Upper lobe of right lung (tissue), 1 donor: Measurements from ENCODE around the gene KLHL8. TPM values are rescaled to one million over a fixed set of nuclear protein-coding genes. Genes with fewer than 3 reads are reported as not detected.

Experiments
- ATAC-seq: fragments of 200-7000 bp; cut with Tn5 transposase; one replicate; pipeline ENCODE4 v1.9.1; 2020; ENCODE audit warnings: mild to moderate bottlenecking, moderate library complexity
- DNase-seq: peaks from one replicate; pipeline ENCODE4 v3.0.0-alpha.2; 2020
- H3K27ac ChIP-seq: fragments of 200-600 bp; one replicate; pipeline ENCODE4 v1.8.0; 2022
- H3K27me3 ChIP-seq: fragments of 200-600 bp; one replicate; pipeline ENCODE4 v1.8.0; 2022; ENCODE audit warnings: mild to moderate bottlenecking
- H3K36me3 ChIP-seq: fragments of 200-600 bp; one replicate; pipeline ENCODE4 v1.8.0; 2022
- H3K4me1 ChIP-seq: fragments of 200-600 bp; one replicate; pipeline ENCODE4 v1.8.0; 2022
- H3K4me3 ChIP-seq: fragments of 200-600 bp; one replicate; pipeline ENCODE4 v1.8.0; 2022; ENCODE audit warnings: mild to moderate bottlenecking
- H3K9me3 ChIP-seq: fragments of 200-600 bp; one replicate; pipeline ENCODE4 v1.8.0; 2022
- intact Hi-C: fragments of 100-400 bp; cut with DNase I; formaldehyde crosslinking; loops from one replicate; pipeline ENCODE4 v1.11.0; 2022
- total RNA-seq: library from RNA; stranded (reverse); fragmentation: NEBNext Ultra II Directional; extraction: Animal tissue kit (Norgen Biotek cat#: 25700); gene quantifications from one replicate; pipeline ENCODE4 v1.2.1, GENCODE V29; 2021
- TF ChIP-seq, protein P1 (sequence below): fragments of 200-600 bp; IDR thresholded peaks from one replicate; pipeline ENCODE4 v1.8.0; 2022; ENCODE audit warnings: antibody characterized with exemption
- donor health status: DM: no; HTN: yes; CAD: no; lungs with severe emphysema.

KLHL8 gene
- total RNA-seq, 1 donor from 2014 or later, result 18.4 TPM

DNA sequence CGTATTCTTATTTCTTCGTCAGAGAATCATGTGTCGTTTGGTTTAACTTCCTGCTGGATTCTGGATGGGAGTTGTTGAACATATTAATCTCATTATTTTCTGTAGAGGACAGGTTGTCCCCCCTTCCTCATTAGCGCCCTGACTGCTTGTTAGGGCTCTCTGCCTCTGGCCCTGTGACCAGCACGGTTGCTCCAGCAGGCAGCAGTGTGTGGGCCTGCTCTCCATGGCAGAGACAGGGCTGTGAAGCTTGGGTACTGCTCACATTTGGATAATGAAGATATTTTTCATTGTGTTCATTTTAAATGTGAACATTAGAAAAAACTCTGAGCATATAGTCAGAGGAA, 102.7 kb downstream of the KLHL8 start:
- H3K27ac ChIP-seq, result no peak overlapping the region
- ATAC-seq, result no peak
- DNase-seq, result no peak

DNA sequence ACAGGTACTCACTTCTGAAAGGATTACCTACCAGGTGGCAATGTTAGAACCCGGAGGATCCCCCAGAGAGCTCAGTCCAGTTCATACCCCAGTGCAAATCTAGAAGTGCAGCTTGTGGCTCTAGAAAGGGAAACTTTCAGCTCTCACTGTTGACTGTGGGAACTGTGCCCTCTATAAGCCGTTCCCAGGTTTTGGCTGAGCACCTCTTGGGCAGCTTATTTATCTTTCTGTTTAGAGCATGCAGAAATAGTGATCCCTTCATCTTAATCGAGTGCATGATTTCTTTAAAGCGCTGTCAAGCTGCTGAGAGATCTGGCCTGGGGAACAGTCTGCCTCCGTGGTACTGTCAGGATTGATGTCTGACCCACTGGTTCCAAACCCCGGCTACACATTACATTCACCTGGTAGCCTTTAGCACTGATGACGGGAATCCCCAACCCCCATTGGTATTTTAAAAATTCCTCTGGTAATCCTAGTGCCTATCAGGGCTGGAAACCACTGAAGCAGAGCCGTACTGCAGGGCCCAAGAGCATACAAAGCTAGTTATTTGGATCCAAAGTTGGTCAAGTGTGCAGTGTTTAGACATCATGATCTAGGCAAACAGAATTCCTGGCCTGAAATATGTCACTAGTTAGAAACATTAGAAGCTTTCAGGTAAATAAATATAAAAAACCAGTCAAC, 103.2 kb downstream of the KLHL8 start:
- DNase-seq (no peak), ATAC-seq (peak; percentile 52)
- intact Hi-C loops, result no loop called here
- TF ChIP-seq, protein P1, sequence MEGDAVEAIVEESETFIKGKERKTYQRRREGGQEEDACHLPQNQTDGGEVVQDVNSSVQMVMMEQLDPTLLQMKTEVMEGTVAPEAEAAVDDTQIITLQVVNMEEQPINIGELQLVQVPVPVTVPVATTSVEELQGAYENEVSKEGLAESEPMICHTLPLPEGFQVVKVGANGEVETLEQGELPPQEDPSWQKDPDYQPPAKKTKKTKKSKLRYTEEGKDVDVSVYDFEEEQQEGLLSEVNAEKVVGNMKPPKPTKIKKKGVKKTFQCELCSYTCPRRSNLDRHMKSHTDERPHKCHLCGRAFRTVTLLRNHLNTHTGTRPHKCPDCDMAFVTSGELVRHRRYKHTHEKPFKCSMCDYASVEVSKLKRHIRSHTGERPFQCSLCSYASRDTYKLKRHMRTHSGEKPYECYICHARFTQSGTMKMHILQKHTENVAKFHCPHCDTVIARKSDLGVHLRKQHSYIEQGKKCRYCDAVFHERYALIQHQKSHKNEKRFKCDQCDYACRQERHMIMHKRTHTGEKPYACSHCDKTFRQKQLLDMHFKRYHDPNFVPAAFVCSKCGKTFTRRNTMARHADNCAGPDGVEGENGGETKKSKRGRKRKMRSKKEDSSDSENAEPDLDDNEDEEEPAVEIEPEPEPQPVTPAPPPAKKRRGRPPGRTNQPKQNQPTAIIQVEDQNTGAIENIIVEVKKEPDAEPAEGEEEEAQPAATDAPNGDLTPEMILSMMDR, result no peak
- Histone ChIP-seq H3K36me3 (peaks cover 70% of the 10 kb centered on the region), H3K4me1 (peaks cover 25% of the 10 kb centered on the region), H3K4me3 (no peak overlapping the region), H3K27ac (no peak overlapping the region), H3K9me3 (no peaks in the 10 kb centered on the region), H3K27me3 (no peaks in the 10 kb centered on the region)

More for the DNA sequence above, 102.7 kb downstream of the KLHL8 start:
- intact Hi-C loops, result no loop called here
- Histone ChIP-seq H3K4me3 (no peak overlapping the region), H3K36me3 (peaks cover 65% of the 10 kb centered on the region), H3K4me1 (peaks cover 25% of the 10 kb centered on the region), H3K27me3 (no peaks in the 10 kb centered on the region), H3K9me3 (no peaks in the 10 kb centered on the region)
- TF ChIP-seq, protein P1, result no peak

DNA sequence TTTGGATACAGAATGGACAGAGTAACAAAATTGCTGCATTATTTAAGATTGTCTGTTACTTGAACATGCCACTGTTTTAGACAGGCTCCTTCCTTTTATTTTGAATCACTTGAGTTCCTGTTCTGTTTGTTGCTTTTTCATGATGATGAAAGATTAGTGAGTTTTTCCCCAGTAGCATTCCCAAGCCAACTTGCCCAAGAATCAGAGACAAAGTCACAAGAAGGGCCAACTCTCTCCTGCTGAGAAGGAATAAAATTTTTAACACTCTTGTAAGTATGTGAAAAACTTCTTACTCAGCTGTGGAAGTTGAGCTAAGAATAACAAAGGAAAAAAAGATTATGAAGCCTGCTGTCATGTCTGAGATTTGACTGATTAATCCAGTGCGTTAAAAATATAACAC, 104.2 kb downstream of the KLHL8 start:
- intact Hi-C loops, result no loop called here
- no peak for DNase-seq
- H3K27ac ChIP-seq, result no peak overlapping the region
- TF ChIP-seq, protein P1, result no peak
- no peak overlapping the region for H3K4me3 ChIP-seq
- peaks cover 79% of the 10 kb centered on the region for H3K36me3 ChIP-seq
- no peaks in the 10 kb centered on the region for H3K27me3 ChIP-seq
- H3K9me3 ChIP-seq, result no peaks in the 10 kb centered on the region
- ATAC-seq, result no peak
- H3K4me1 ChIP-seq, result peaks cover 16% of the 10 kb centered on the region

DNA sequence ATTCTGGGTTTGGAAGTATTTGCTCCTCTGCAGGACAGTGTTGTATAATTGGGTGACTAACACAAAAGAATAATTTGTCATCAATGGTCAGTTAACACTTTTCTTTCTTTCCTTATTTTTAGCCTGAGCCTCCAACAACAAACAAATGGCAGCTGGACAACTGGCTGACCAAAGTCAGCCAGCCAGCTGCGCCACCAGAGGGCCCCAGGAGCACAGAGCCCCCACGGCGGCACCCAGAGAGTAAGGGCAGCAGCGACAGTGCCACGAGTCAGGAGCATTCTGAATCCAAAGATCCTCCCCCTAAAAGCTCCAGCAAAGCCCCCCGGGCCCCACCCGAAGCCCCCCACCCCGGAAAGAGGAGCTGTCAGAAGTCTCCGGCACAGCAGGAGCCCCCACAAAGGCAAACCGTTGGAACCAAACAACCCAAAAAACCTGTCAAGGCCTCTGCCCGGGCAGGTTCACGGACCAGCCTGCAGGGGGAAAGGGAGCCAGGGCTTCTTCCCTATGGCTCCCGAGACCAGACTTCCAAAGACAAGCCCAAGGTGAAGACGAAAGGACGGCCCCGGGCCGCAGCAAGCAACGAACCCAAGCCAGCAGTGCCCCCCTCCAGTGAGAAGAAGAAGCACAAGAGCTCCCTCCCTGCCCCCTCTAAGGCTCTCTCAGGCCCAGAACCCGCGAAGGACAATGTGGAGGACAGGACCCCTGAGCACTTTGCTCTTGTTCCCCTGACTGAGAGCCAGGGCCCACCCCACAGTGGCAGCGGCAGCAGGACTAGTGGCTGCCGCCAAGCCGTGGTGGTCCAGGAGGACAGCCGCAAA, 106.0 kb downstream of the KLHL8 start:
- peaks cover 9% of the 10 kb centered on the region for H3K4me1 ChIP-seq
- H3K27ac ChIP-seq, result no peak overlapping the region
- DNase-seq (no peak), ATAC-seq (no peak)
- H3K9me3 ChIP-seq, result no peaks in the 10 kb centered on the region
- no peak overlapping the region for H3K4me3 ChIP-seq
- no peaks in the 10 kb centered on the region for H3K27me3 ChIP-seq
- H3K36me3 ChIP-seq, result peaks cover 78% of the 10 kb centered on the region
- intact Hi-C loops, result no loop called here
- TF ChIP-seq, protein P1, result no peak

DNA sequence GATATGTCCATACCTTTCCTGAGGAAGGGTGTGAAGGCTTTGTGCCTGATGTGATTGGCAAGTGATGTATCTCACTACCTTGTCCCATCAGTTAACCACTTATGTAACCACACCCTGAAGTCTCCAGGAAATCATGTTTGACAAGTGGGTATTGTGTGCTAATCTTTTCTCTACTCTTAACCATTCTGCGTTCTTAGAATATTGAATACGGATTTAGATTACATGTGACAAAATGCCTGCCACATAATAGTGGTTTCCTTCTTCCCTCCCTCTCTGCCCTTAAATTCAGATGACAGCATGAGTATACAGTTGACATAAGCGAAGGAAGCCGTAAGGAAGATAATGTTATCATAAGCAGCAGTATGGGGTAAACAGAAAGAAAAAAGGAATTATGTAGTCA, 108.4 kb downstream of the KLHL8 start:
- peaks cover 16% of the 10 kb centered on the region for H3K4me1 ChIP-seq
- H3K4me3 ChIP-seq, result no peak overlapping the region
- TF ChIP-seq, protein P1, result no peak
- H3K36me3 ChIP-seq, result peaks cover 75% of the 10 kb centered on the region
- DNase-seq (no peak), ATAC-seq (no peak)
- no peak overlapping the region for H3K27ac ChIP-seq
- H3K27me3 ChIP-seq, result no peaks in the 10 kb centered on the region
- H3K9me3 ChIP-seq, result no peaks in the 10 kb centered on the region
- intact Hi-C loops, result no loop called here

Other genes starting within 250 kb of the KLHL8 start
- 1.7 TPM for gene HSD17B13, start 102.3 kb upstream of the KLHL8 start, total RNA-seq
- gene HSD17B11, start 170.6 kb upstream of the KLHL8 start, total RNA-seq, result 95.6 TPM
- 43.9 TPM for gene NUDT9, start 202.0 kb upstream of the KLHL8 start, total RNA-seq